Hematopoietic multipotent progenitor cell treated with erythropoietin and hydrocortisone succinate and interleukin-3 and kit ligand, for 8 days (in vitro differentiated cells): Measurements from ENCODE around the gene TEX10.
"Not testable (repeated sequence)": the region's sequence is repeated elsewhere in the genome, so short reads cannot be mapped to it uniquely, and the experiment has no call there.

ENCODE experiments used
- DNase-seq: peaks from one replicate; pipeline ENCODE4 v3.0.0-alpha.2; 2015

TEX10 gene

DNA sequence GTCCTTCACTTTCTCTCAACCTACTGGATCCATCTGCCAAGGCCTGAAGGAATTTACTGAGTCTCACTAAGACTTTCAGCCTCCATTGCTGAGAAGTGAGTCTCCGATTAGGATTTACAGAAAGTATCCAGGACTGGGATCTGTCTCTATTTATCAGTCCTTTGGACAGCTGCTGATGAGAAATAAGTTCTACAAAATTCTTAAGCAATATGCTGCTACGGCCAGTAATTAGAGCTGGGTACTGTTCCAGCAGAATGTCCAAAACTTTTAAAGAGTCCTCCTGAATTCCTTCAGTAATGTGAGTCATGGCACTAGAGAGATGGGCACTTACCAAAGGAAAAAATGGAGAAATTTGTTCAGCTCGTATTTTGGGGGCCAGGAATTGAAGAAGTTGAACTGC, 5.9 kb downstream of the TEX10 start:
- no peak for DNase-seq

DNA sequence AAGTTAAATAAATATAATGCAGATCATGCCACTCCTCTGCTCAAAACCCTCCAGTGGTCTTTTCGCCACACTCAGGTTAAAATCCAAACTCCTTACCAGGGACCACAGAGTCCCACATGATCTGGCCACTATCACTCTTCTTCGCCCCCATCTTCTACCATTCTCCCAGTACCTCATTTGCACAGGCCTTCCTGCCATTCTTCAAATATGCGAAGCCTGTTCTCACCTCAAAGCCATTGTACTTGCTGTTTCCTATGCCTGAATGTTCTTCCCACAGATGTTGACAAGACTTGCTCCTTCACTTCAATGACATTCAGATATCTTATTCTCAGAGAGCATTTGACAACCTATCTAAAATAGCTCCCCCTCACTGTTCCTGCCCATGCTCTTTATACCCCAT, 10.9 kb downstream of the TEX10 start:
- no peak for DNase-seq

DNA sequence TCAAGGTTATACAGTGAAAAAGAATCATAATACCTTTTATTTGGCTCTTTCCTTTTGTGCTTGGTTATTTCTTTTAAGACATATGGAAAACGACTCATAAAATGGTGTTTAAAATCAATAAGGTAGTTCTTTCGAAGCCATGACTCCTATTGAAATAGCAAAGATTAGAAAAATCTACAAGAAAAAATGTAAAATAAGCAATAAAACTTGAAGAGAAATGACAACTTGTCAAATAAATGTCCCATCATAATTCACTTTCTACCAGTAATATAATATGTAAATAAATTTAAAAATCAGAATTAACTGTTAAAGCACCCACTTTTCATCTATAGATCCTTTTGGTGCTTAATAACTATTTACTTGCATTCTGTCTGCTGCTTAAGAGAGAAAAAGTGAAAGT, 12.5 kb downstream of the TEX10 start:
- no peak for DNase-seq

DNA sequence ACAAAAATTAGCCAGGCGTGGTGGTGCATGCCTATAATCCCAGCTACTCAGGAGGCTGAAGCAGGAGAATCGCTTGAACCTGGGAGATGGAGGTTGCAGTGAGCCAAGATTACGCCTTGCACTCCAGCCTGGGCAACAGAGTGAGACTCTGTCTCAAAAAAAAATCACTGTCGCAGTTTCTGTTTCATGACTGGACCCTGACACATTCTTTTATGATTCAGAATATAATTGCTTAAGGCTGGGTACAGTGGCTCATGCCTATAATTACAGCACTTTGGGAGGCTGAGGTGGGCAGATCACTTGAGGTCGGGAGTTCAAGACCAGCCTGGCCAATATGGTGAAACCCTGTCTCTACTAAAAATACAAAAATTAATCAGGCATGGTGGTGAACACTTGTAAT, 14.0 kb downstream of the TEX10 start:
- not testable (repeated sequence) for DNase-seq

DNA sequence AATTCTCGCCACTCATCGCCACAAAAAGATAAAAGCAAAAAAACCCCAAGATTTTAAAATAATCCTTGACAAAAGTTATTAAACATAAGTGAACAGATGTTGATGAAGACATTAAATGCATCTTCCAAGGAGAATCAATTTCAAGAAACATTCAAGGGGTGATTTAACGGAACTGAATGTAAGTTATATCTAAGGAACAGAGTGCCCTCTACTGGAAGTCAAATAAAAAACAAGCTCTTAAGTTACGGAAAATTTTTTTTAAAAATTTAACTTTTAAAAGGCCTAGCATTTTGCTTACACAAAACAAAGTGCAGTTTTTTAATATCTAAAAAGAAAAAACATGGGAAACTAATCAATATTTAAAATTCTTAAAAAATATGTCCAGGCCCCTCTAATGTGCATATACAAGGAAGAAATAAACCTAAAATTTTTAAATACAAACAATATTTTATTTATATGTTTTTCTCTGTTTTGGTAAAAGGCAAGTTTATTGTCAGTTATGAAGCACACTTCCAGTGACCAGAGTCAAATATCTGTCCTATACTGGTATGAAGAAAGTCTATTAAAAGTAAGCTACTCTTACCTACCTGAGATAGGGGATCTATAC, 28.0 kb downstream of the TEX10 start:
- DNase-seq: peak; percentile 54

DNA sequence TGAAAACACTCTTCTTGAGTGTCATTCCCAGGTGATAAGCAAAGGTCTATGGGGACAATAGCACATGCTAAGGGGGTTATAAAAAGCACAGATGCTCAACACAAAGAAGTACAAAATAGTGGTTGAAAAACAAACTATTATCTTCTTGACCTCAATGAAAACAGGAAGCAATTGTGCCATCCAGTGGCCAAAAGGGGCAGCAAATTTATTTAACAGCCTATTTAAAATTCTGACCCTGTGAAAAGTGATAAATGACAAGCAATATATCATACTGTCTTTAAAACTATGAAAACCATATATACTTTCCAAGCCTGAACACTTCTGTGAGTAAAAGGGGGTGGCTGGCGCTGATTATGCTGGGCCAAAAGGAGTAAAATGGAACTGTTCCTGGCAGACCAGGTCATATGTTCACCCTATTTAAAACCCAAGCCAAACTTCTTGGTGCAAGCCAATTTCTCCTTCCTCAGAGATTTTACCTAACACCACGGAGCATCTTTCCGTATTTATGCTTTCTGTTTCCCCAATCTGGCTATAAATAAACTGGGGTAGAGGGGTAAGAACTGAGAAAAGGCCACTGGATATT, 29.7 kb downstream of the TEX10 start:
- DNase-seq: peak; percentile 76

DNA sequence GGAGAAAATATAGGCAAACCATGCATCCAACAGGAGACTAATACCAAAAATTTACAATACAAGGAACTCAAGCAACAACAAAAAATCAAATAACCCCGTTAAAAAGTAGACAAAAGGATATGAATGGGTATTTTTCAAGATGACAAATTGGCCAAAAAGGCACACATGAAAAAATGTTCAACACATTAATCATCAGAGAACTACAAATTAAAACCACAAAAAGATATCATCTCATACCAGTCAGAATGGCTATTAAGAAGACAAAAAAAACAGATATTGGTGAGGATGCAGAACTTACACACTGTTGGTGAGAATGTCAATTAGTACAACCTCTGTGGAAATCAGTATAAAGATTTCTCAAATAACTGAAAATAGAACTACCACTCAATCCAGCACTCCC, 35.0 kb downstream of the TEX10 start:
- DNase-seq: no peak

DNA sequence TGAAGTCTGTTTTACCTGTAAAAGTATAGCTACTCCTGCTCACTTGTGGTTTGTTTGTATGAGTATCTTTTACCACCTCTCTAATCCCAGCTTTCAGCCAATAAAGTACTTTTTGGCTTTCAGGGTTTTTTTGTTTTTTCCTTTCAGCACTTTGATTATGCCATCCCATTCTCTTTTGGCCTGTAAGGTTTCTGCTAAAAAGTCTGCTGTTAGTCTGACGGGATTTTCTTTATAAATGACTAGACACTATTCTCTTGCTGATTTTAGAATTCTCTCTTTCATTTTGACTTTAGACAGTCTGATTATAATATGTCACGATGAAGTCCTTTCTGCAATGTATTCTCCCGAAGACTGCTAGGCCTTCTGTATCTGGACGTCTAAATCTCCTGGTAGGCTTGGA, 37.2 kb downstream of the TEX10 start:
- DNase-seq: no peak

DNA sequence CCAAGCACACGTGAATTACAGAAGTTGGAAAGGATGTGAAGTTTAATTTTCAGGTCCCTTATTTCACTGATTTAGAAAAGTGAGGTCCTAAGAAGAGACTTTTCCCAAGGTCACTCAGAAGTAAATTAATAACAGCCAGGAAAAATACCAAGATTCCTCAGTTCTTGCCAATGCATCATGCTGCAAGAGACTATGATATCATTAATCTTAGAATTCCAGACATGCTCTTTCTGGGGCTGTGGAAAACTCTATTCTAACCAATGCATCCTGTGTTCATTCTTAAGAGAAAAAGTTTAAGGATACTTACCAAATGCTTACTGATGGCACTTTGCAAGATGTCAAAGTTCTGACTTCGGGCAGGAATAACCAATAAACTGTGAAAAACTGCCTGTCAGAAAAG, 42.8 kb downstream of the TEX10 start:
- DNase-seq: no peak

DNA sequence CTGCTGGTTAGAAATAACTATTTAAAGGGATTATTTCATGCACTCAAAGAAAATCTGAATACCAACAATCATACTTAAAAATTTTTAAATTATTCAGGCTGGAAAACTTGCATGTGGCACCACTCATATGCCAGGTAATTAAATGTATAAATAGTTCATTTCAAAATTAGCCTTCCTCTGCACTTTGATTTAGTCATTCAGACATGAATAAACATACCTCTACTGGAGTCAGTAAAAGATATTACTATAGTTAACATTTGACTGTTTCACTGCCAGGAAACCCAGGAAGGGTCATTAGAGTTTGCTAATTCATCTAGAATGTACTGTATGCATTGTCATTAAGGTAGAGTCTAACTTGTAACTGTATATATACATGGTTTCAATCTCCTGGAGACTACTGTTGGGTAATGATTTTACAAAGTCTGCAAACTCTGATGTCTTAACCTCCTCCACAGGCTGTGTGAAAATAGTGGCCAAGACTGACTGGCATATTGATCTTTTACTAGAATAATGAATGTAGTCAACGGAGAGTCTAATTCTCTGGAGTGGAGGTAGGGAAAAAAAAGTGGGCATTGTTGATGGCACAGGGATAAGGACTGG, 43.7 kb downstream of the TEX10 start:
- no peak for DNase-seq

DNA sequence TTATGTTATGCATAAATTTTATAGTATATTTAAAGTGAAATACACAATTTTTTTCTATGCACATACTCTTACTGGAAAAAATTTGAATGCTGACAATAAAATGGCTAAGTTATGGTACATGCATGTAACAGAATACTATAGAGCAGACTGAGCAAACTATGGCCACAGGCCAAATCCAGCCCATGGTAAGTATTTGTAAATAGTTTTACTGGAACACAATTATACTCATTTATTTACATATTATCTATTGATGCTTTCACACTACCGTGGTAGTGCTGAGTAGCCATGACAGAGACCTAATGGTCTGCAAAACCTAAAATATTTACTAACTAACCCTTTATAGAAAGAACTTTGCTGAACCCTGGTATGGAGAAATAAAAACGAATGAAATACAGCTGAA, 45.7 kb downstream of the TEX10 start:
- no peak for DNase-seq

DNA sequence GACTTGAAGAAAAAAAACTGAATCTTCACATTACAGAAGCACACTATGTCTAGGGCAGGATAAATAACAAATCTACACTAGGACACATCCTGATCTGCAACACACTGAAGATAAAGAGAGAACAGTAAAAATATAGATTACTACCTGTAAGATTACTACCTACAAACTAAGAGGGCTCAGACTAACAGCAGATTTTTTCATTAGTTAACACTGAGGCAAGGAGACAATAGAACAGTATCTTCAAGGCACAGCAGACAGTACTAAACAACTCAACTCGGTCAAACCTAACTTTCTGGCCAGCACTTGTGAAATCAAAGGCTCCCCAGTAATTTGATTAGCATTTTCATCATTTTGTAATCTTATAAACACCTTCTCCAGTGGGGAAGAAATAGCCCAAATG, 46.5 kb downstream of the TEX10 start:
- no peak for DNase-seq

DNA sequence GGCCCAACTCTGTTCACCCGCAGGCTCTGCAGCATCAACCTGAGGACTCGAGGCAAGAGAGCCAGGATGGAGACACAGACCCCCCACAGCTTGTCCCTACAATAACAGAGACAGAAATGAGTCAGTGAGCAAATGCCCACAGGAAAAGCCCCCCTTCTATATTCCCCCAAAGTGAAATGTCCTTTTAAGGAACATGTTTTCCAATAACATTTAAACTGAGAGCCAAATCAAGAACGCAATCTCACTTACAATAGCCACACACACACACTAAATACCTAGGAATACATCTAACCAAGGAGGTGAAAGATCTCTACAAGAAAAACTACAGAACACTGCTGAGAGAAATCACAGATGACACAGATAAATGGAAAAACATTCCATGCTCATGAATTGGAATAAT, 49.0 kb downstream of the TEX10 start:
- no peak for DNase-seq

DNA sequence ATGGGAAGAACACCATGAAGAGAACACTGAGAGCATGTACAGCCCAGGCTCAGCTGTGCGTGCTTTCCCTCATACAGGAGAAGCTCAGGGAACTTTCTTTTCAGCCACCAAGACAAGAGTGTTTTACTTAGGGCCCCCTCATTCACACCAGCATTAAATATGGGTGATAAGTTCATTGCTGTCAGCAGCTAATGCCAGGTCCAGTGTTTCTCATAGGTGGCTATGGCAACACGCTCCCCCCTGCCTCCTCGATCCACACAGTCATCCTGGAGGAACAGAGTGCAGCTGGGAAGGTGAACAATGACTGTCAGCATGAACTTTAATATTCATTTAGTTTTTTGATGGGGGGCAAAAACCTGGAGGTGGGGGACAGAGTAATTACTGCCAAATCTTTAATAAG, 54.4 kb downstream of the TEX10 start:
- no peak for DNase-seq

DNA sequence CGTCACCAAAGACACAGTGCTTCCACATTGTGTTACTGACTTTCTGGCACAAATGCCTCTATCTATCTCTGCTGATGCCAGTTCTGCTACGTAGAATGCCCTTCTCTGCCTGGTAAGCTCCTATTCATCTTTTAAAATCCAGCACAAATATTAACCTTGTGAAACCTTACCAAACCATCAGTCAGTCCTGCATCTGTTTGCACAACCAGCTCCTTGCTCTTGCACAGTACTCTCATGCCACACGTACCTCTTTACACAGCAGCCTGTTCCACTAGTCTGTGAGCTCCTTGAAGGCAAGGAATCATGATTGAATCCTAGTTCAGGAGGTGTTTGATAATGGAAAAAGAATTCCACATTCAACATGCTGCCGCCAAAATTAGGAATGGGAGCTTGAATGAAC, 56.3 kb downstream of the TEX10 start:
- DNase-seq: no peak

DNA sequence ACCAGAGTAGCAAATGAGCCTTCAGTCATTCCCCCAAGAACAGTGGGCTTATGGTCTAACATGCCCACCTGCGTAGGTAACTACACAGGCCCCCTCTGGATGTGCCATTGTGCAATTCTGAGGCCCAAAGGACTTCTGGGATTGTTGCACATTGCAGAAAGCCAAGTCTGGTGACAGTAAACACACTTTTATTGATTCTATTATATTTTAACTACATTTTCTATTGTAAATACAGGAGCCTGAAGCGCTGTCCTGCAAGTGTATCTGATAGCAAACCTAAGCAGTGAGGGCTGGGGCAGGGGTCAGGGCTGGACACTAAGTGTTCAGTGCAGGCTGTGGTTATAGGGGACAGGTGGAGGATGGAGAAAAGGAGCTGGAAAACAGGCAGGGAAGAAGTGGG, 57.5 kb downstream of the TEX10 start:
- no peak for DNase-seq

DNA sequence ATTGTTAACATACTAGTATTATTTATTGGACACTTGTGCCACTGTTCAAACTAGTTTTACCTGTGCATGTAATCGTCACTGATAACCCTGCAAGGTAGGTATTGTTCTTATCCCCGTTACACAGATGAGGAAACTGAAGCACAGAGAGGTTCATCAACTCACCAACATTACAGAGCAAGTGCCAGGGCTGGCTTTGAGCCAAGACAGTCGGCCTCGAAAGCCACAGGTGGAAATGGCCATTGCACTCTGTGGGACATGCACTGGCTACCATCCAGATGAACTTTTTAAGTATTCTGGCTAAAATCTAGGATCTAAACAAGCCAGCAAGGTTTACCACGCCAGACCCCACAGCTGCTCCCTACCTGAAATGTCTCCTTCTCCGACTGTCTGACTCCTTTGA, 57.9 kb downstream of the TEX10 start:
- DNase-seq: peak; percentile 38

DNA sequence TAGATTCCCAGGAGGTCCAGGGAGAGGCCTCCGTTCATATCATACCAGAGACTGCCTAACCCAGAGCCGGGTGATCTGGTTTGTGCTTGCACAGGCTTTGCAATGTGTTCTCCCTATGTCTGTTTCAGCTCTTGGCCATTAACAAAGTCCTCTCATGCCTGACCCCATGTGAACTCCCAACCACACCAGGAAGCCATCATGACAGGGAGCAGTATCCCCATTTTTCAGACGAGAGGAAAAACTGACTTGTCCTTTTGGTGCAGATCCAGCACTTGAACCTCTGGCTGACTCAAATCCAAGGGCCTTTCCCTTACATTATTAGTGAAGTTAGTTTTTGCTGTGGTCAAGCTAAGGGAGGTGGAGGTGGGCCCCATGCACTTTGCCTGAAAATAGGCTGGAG, 58.4 kb downstream of the TEX10 start:
- DNase-seq: no peak

DNA sequence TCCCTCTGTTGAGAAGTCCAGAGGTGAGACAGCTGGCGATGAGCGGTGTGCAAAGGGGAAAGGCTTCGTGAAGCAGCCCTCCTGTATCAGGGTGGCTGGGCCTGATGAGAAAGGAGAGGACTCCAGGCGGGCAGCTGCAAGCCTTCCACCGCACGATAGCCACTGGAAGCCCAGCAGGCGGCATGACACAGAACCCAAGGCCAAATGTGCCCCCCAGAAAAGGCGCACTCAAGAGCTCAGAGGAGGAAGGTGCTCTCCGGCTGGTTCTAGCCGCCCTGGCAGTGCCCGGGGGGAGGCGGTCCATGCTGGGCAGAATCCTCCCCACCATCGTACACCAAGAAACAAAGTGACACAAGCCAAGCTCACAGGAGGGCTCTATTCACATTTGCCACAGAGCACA, 60.3 kb downstream of the TEX10 start:
- DNase-seq: no peak

DNA sequence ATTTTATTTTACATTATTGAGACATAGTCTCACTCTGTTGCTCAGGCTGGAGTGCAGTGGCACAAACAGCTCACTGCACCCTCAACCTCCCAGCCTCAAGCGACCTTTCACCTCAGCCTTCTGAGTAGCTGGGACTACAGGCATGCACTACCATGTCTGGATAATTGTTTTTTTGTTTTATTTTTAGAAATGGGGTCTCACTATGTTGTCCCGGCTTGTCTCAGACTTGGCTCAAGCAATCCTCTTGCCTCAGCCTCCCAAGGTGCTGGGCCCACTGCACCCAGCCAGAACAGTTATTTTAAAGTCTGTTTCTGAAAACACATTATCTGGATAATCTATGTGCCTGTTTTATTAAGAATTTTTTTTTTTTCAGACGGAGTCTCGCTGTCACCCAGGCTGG, 62.0 kb downstream of the TEX10 start:
- DNase-seq: no peak

DNA sequence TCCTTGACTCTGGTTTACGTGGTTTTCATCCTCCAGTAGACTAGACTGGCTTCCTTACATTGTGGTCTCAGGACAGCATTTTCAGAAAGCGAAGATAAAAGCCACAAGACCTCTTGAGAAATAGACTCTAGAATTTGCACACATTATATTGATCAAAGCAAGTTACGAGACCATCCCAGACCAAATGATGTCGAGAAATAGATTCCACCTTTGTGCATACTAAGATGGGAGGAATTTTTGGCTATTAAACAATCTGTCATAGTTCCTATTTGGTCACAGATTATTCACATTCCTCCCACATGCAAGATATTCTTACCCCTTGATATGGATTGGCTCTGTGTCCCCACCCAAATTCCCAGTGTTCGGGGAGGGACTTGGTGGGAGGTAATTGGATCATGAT, 65.6 kb downstream of the TEX10 start:
- no peak for DNase-seq

DNA sequence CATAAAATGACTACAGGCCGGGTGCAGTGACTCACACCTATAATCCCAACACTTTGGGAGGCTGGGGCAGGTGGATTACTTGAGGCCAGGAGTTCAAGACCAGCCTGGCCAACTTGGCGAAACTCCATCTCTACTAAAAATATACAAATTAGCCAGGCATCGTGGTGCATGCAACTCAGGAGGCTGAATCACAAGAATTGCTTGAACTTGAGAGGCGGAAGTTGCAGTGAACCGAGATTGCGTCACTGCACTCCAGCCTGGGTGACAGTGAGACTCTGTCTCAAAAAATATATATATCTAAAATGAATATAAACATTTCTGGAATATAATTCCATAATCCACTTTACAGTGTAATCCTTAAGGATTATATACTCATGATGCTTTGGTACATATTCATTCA, 66.5 kb downstream of the TEX10 start:
- DNase-seq: no peak

DNA sequence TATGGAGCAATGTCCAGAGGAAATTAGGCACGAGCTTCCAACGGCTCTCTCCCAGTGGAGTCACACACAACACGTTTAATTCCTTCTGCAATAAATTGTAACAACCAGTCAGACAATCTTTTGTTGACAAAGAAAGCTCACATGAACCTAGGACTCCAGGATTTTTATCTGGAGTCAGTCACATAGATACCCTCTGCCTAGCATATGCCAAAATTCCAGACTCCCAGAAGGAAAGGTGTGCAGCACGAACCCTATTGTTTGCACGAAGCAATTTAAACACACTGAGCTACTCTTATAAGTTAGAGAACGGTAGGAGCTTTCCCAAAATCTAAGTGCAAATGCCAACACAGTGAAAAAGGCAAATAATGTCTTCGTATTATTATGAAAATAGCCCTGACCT, 67.1 kb downstream of the TEX10 start:
- no peak for DNase-seq

DNA sequence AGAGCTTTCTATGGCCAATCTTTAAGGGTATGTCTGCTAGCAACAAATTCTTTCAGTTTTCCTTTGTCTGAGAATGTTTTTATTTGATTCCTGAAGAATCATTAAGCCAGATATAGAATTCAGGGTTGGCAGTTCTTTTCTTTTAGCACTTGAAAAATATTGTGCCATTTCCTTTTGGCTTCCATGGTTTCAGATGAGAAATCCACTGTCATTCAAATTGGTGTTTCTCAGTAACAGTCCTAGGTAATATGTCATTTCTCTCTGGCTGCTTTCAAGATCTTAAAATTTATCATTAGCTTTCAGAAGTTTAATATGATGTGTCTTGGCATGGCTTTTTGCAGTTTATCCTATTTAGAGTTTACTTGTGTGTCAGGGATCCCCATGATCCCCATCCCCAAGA, 67.7 kb downstream of the TEX10 start:
- DNase-seq: no peak

DNA sequence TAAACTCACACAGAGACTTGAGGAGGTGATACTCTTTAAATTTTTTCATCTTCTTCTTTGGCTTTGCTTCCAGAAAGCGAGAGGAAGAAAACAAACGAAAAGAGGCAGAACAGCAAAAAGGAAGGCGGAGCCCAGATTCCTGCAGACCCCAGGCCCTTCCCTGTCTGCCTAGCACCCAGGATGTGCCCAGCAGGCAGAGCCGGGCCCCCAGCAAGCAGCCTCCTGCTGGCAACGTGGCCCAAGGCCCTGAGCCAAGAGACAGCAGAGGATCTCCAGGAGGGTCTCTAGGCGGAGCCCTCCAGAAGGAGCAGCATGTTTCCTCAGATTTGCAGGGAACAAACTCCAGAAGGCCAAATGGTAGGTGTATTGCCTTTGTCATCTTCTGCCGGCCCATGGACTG, 68.5 kb downstream of the TEX10 start:
- no peak for DNase-seq
